ENCODE data around the gene PLEKHG4B.
"Not testable (repeated sequence)": the region's sequence is repeated elsewhere in the genome, so short reads cannot be mapped to it uniquely, and the experiment has no call there.

The PLEKHG4B gene

DNA sequence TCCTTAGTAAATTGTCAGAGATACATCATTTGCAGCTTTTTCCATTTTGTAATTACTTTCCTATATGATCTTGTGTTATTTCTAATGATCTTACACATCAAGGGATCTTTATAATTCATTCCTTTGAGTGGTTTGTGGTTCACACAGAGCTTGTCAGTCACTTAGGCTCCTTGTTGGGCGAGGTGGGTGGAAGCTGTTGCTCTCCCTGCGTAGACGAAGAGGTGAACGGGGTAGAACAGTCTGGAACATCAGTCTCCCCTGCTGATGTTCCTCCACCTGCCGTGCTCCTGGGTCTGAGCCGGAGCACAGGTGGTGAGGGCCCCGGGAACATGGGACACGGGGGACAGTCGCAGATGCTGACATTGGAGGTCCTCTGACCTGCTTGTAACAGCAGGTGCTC, 143.6 kb downstream of the PLEKHG4B start:
- DNase-seq = not testable (repeated sequence)

GRCh38 chr5:237931-238330, 146.0 kb downstream of the PLEKHG4B start:
- DNase-seq = not testable (repeated sequence)
